VCaP (cell line): ENCODE results near the gene IGSF9.

Experiments used
- H3K27ac ChIP-seq: fragments of 450-650 bp; 2 replicates; pipeline ENCODE4 v1.5.1; 2017
- CTCF ChIP-seq: fragments of 450-650 bp; conservative IDR thresholded peaks from 2 replicates; pipeline ENCODE4 v1.5.1; 2017; ENCODE audit warnings: mild to moderate bottlenecking, moderate library complexity

Gene IGSF9

GRCh38 chr1:159944623-159945455 lies 574 bp downstream of the IGSF9 start:
- no peak for TF ChIP-seq CTCF
- H3K27ac ChIP-seq, result peak overlapping the region; percentile 92

DNA sequence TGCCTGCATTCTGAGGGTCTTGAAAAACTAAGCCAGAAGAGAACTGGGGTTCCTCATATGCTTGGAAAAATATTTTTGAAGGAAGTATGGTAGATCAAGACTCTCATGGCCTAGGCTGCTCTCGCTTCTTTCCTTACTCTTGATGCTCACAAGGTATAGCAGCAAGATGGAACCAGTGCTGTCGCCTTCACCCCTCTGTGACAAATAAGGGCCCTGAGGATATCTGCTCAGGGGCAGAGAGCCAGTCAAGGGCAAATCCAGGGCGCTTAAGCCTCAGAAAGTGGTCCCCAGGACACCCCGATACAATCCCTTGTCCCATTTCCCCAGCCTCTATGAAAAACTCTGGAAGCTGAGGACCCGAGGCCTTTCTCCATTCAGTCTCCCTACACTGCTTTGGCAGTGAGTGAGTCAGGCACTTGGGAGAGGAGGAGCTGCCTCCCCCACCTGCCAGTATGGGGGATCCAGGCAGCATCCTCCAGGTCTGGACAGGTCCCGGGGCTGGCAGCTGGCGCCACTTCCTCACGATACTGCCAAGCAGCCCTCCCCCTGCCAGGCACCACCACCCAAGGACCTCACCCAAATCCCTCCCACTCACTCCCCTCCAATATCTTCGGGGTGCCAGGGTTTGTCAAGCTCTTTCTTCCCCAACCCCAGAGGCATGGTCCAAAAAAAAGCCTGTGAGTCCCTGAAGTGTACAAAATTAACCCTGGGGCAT lies 1.3 kb downstream of the IGSF9 start:
- peak overlapping the region; percentile 92; the same call in 1 of the 2 replicates for H3K27ac ChIP-seq
- TF ChIP-seq CTCF, result no peak

DNA sequence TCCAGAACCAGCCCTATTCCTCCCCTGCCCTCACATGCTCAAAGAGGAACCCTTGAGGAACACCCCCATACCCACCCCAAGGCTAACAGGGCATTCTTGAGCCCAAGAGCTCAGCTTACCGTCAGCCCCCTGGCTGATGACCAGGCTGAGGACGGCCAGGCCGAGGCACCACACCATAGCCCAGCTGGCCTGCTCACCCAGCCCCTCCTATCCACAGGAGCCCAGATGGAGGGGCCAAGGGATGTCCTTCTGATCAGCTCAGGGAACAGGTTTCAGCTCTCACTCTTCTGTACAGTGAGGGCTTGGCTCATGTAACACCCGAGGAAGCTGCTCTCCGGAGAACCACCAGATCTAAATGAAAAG lies 2.2 kb downstream of the IGSF9 start:
- TF ChIP-seq CTCF, result no peak
- H3K27ac ChIP-seq, result no peak overlapping the region

- no peak for TF ChIP-seq CTCF
- H3K27ac ChIP-seq, result no peak overlapping the region
Observed at GRCh38 chr1:159942632-159943277, 2.7 kb downstream of the IGSF9 start.

GRCh38 chr1:159941591-159942560 lies 3.5 kb downstream of the IGSF9 start:
- no peak for TF ChIP-seq CTCF
- H3K27ac ChIP-seq, result no peak overlapping the region

- TF ChIP-seq CTCF, result no peak
- H3K27ac ChIP-seq, result no peak overlapping the region
Observed at GRCh38 chr1:159941141-159941540, 4.3 kb downstream of the IGSF9 start.
